Erythroblast (primary cell): ENCODE results near the gene DYNLL1.

ENCODE experiments used
- DNase-seq, 2 experiments: peaks; one replicate each; lab custom pipeline; 2025; lab: John Stamatoyannopoulos, UW
- GATA1 ChIP-seq: IDR thresholded peaks from 2 replicates; pipeline ENCODE4 v1.6.1; 2011; ENCODE audit warnings: low read depth, mild to moderate bottlenecking, control low read depth, low read length, moderate library complexity
- POLR2A ChIP-seq: IDR thresholded peaks from 2 replicates; pipeline ENCODE4 v1.6.1; 2011; ENCODE audit warnings: mild to moderate bottlenecking, low read length

DYNLL1 gene

DNA sequence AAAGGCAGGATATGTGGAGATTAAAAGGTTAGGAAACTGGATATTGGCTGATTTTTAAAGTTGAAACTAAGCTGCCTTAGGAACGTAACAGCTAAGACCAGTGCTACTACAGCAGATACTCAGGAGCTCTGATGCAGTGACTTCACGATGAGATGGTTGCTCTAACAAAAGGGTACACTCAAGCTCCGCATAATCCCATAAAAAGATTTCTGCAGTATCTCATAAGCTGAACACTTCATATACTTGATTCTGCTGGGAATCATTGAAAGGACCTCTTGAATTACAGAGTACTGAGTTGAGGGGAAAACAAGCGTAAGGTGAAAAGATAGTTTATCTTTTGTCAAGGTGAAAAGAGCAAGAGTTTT lies 41.9 kb downstream of the DYNLL1 start:
- peak in 1 of 2 experiments; percentile 32 for DNase-seq
- no peak for TF ChIP-seq POLR2A
- no peak for TF ChIP-seq GATA1

DNA sequence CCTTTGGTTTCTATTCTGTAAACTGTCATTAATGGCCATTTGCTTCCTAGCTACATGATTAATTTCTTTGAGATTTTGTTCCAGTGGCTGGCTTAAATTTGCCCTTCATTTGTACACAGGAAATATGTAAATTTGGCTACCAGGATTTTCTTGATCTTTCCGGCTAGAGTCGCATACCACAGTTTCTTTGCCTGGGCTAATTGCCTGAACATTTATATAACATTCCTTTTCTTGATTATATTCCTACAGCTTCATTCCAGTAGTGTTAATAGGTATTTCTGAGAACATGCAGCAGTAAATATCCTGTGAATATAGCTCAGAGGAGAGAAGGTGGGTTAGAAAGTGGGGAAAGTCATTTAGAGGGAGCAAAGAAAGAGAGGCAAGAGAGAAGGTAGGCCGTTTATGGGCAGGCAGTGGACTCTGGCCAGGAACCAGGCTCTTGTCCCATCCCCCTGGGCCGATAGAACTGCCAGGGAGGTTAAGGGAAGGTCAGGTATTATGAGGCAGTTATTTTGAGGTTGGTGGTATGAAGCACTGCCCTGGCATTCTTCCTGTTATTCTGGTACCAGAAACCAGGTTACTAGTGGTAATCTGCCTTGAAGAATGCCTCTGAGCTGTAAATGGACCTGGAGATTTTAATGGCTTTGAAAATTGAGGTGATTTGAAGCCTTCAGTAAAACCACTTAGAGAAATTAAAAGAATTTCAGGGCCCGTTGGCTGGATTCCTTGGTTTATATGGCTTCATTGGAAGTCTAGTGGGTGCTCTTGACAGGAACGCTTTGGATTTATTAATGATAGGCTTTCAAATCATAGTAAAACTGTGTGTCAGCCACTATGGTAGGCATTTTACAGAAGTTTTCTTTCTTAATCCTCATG lies 42.6 kb downstream of the DYNLL1 start:
- DNase-seq = peak; percentile 17 to 54
- TF ChIP-seq POLR2A (no peak), GATA1 (no peak)

DNA sequence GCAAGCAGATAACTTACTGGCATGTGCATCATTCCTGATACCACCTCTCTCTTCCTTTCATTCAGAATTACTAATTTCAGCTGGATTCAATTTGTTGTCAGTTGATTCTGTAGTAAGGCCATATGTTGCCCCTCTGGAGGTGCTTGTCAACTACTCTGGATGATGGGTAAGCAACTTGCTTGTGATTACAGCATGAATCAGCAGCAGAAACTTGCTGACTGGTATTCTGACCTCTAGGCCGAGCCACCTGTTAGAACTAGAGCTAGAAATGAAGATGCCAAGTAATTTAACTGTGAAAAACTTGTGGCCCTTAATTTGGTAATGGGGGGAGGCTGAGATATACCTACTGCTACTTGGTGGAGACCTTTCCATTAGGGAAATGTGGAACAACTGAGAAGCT lies 43.4 kb downstream of the DYNLL1 start:
- DNase-seq = peak; percentile 77 to 84
- TF ChIP-seq GATA1 = no peak
- no peak for TF ChIP-seq POLR2A

DNA sequence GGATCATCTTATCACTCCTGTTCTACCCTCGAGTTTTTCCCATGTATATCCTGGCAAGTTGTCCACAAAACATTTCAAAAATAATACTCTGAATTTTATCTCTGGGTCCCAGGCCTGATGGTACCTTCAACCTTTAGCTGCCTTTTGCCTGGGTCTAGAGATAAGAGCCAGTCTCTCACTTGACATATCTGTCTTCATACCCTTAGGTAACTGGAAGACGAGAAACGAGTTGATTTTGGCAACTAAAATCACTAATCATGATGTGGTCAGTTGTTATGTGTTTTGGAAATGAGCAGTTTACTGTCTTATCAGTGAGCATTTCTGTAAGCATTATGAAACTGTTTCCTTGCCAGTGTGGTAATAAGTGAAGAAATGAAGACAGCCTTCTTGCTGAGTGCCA lies 44.5 kb downstream of the DYNLL1 start:
- DNase-seq = peak; percentile 92 to 96
- TF ChIP-seq GATA1 = peak; percentile 87
- TF ChIP-seq POLR2A = no peak

DNA sequence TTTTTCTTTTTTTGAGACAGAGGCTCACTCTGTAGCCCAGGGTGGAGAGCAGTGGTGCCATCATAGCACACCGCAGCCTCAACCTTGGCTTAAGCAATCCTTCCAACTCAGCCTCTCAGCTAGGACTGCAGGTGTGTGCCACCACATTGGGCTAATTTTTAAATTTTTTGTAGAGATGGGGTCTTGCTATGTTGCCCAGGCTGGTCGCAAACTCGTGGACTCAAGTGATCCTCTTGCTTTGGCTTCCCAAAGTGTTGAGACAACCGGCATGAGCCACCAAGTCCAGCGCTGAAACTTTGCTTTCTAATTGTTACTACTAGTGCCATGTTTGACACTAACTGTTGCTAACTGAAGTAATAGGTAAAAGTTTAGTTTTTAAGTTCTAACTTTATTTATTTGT lies 46.3 kb downstream of the DYNLL1 start:
- no peak for DNase-seq
- TF ChIP-seq GATA1 (no peak), POLR2A (no peak)

DNA sequence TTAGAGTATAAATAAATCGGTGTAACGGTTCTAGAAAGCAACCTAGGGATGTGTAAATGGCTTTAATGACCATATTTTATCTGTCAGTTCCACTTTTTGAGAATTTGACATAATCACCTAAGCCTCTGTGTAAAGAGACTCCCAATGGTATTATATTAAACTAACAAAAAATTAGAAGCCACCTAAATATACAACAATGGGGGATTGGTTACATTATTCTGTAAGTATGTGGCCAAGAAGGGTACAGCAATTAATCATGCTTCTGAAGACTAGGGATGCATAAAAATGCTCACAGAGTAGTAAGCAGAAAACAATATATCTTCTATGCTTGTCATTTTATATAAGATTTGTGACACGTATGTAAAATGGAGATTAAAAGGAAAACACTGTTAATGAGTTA lies 48.8 kb downstream of the DYNLL1 start:
- TF ChIP-seq GATA1 (no peak), POLR2A (no peak)
- DNase-seq = no peak

DNA sequence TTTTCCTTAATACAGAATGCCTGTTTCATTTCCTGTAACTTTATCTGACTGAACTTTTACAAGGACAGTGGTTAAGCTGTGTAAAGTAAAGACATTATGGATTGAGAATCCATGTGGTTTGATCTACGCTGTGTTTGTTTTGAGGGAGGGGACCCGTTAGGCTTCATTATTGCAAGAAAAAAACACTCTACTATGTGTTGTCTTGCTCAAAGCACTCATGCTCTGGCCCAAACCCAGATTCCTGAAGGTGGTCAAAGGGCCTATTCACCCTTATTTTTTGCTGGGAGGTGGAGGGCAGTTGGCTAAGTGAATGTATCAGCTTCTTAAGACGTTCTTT lies 50.1 kb downstream of the DYNLL1 start:
- no peak for TF ChIP-seq POLR2A
- no peak for TF ChIP-seq GATA1
- DNase-seq = no peak
